ENCODE data around the gene HTR2B.
"Not testable (repeated sequence)": the region's sequence is repeated elsewhere in the genome, so short reads cannot be mapped to it uniquely, and the experiment has no call there.

Gene HTR2B

DNA sequence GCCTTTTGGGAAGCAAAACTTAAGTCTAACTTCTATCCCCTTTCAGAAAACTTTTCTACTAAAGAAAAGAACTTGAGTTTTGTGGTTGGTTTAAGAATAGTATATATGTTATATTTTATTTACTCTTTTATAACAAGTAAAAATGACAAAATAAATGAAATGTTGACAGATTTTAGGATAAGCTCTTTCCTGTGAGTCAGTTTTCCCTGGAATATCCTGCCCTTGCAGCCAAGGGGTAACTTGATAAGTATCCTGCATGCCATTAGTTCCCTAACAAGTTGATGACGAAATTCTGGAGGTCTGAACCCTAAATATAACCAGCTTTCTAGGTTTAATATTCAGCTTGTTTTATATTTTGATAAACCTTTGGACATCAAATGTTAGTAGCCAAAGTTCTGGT is 7.3 kb upstream of the HTR2B start:
- no peak for DNase-seq

- DNase-seq: no peak
These were observed 5.7 kb upstream of the HTR2B start for GRCh38 chr2:231130336-231131056.

- DNase-seq: no peak
These were observed 4.4 kb upstream of the HTR2B start for GRCh38 chr2:231129216-231129615.

DNA sequence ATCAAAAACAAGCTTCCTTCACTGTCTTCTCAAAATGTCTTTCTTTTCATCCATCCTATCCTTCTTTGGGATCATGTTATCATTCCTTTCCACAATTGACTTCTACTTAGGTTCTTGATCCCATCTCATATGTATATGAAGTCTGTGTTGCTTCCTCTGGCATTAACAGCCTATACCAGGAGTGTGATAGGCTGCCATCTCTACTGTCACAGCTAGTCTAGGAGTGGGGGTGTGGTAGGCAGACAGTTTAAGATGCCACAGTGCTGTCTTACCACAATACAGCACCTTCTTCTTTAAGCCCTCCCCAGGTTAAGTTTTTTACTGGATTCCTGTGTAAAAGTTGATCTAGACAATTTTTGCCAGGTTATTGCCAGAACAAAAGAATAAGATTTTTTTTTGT is 3.7 kb upstream of the HTR2B start:
- no peak for DNase-seq

DNA sequence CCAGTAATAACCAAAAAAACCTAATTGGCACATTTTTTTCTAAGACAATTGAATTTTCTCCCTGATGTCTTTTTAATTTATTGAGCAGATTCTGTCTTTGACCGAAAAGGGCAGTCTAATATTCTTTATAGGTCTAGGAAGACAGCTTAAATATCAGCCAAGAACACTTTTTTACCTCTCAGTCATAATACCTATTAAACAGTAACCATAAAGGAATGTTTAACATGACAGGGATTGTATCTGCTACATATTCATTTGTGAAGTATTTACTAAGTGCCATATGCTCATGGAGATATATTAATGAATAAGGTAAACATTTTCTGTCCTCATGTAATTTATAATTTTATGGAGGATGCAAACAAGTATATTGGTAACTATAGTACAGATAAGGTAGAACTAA is 3.1 kb upstream of the HTR2B start:
- DNase-seq: no peak

- no peak for DNase-seq
These were observed 2.6 kb upstream of the HTR2B start for GRCh38 chr2:231127480-231127879.

DNA sequence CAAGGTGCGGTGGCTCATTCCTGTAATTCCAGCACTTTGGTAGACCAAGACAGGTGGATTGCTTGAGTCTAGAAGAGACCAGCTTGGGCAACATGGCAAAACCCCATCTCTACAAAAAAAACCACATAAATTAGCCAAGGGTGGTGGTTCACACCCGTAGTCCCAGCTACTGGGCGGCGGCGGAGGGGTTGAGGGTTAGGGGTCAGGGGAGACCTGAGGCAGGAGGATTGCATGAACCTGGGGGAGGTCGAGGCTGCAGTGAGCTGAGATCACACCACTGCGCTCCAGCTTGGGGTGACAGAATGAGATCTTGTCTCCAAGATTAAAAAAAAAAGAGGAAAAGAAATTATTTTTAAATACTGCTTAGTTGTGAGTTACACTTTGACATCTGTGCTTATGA is 1.3 kb upstream of the HTR2B start:
- DNase-seq: no peak

DNA sequence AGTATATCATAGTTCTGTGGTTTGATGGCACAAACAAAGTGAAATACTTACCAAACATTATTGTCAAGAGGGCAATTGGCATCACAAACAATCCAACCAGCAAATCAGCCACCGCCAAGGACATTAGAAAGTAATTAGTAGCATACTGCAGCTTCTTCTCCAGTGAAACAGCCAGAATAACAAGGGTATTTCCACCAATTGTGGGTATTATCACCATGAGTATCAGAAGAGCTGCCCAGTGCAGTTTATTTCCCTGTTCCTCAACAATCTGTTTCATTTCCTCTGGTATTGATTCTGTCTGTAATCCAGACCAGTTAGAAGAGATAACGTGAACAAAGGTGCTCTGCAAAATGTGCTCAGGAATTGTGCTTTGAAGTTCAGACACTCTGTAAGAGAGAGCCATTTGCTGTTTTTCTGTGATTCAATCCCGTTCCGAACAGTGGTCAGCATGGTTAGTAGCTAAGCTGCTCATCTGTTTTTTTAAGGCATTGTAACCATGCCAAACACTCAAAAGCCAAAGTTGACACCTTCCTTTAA is 1.4 kb downstream of the HTR2B start:
- no peak for DNase-seq

DNA sequence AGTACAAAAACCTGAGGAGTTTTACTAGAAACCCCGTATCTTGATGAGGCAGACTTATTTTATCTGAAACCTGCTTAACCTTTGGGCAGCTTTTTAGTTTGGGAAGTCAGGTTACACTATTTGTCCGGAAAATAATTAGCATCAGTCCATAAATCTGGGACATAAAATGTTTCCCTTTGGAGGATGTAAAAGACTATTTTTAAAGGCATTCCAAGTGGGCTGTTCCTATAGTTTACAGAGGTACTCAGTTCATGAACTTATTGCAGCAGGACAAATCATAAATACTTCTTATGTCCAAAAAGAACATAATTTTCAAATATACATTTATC is 6.3 kb downstream of the HTR2B start:
- DNase-seq: no peak

GRCh38 chr2:231117922-231118613 is 6.8 kb downstream of the HTR2B start:
- DNase-seq: no peak

- DNase-seq: no peak
These were observed 7.7 kb downstream of the HTR2B start for GRCh38 chr2:231117148-231117547.

DNA sequence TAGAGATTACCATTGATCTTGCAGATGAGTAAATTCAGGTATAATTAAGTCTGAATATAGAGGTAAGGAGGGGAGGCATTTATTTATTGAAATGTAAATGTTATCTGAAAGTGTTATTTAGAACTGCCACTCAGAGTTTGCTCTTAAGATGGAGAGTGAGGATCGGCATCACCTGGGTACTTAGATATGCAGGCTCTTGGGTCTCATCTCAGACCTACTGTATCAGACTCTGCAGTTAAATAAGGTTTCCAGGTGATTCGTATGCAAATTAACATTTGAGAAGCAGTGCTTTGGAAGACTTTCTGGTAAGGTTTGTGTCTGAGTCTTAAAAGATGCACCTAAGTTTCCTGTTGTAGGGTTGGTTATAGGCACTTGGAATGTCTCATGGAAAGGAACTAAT is 9.2 kb downstream of the HTR2B start:
- DNase-seq: no peak

DNA sequence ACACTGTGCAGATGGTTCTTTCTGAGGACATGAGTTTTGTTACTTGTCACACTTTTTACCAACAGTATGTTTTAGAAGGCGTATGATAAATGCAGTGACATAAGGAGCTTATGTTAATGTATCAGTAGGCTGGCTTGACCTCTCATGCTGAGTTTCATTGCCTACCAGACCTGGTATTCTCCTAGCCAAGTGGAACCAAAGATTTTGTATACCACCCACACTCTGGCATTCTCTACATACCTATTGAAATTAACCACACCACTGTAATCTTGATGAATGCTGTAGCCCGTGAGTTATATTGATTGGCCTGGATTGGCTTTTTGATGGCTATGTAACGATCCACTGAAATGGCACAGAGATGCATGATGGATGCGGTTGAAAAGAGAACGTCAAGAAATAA is 11.4 kb downstream of the HTR2B start:
- no peak for DNase-seq

- DNase-seq: no peak
These were observed 12.9 kb downstream of the HTR2B start for GRCh38 chr2:231111987-231112386.

- no peak for DNase-seq
These were observed 14.3 kb downstream of the HTR2B start for GRCh38 chr2:231110551-231110950.

DNA sequence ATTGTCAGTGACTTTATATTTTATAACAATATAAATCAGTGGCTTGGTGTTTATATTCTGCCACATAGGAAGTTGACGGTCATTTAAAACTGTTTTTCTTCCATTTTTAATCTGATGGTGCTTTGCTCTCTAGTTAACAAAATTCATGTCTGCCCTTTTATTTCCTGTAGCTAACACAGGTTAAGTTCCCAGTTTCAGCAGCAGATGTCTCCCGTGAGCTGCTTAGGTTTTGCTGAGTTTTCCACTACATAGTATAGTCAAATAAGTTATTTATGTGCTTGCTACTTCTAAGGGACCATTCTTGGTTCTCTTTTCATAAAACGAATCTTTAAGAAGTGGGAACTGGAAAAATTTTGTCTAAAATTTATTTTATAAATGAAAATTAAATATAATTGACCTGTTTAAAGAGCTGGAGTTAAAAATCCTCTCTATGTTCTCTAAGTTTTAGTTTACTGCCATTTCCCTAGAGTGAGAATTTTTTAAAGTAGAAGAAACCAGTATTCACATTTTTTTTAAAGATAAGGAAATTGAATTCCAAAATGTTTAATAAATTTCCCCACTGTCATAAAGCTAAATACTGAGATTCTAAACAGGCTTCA is 20.6 kb downstream of the HTR2B start:
- no peak for DNase-seq

DNA sequence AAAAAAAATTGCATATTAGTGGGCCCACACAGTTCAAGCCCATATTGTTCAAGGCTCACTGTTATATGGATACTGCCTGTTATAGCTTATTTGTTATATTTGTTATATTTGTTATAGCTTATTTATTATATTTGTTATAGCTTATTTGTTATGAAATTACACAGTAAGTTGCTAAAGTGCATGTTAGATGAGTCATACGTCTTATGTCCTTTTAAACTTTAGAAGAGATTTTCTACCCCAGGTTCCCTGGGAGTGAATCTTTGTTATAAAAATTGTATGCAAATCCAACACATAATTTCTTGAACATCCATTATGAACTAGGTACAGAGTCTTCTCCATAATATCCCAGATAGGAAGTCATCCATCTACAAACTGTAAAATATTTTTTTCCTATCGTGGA is 22.1 kb downstream of the HTR2B start:
- DNase-seq: no peak

GRCh38 chr2:231100990-231101389 is 23.9 kb downstream of the HTR2B start:
- no peak for DNase-seq

GRCh38 chr2:231100321-231100720 is 24.5 kb downstream of the HTR2B start:
- DNase-seq: not testable (repeated sequence)

GRCh38 chr2:231099918-231100317 is 24.9 kb downstream of the HTR2B start:
- DNase-seq: no peak

DNA sequence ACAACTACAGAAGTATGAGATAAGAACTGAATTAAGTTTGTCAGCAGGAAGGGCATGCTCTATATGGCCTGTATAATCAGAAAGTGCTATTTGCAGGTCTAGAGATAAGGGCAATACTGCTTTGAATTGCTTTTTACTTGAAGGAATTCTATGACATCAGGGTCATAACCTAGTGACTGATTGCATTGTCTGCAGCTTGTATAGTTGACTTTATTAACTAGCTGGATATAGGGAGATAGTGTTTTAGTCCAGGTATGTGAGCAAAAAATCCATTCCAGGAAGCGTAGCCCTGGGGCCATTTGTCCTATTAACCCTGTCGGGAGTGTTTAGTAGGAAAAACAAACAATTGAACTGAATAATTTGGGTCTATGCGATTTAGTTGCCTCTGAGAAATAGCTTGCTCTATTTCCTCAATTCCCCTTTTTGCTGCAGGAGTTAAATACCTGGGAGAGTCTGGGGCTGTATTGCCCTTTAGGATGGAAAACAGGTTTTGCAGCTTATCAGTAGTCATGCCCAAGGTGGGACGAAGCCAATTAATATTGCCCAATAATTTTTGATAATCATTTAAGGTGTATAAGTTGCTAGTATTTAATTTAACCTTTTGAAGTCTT is 30.0 kb downstream of the HTR2B start:
- no peak for DNase-seq

DNA sequence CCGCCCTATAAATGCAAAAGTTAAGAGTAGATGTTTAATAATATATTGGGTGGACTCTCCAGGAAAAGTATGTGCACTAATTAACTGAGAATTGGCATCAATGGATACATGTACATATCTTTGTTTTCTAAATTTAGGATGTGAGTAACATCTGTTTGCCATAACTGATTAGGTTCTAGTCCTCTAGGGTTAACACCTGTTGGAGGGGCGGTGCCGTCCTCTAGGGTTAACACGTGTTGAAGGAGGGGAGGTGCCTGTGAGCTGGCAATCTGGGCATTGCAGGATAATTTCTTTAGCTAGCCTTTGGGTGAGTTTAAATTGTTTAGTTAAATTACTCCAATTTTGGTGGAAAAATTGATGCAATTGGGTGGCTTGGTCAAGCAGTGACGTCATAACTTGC is 30.9 kb downstream of the HTR2B start:
- no peak for DNase-seq

GRCh38 chr2:231088754-231089153 is 36.1 kb downstream of the HTR2B start:
- DNase-seq: no peak

DNA sequence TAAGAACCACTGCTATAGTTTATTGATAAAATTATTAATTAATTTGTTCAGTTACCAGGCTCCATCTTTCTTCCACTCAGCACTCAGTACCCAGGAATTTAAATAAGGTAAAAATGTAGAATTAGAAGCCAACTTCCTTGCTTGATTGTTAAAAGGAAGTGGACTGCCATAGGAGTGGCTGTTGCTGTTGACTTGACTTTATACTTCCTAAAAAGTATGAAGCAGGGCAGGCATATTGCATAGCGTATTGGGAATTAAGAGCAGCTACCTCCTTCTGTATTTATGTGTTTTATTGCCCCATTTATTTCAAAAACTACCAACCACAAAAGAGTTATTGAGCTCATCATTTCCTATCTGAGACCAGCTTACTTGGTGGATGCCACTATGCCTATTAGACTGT is 40.3 kb downstream of the HTR2B start:
- DNase-seq: no peak

Data from NCI-H446 treated with DMSO at 0.1 percent for 48 hours (cell line).